HG03103 (cell line): ENCODE results near the gene TIMELESS.
"Not testable (repeated sequence)": the region's sequence is repeated elsewhere in the genome, so short reads cannot be mapped to it uniquely, and the experiment has no call there.

ENCODE experiments used
- ATAC-seq: cut with Tn5 transposase; IDR thresholded peaks from one replicate; pipeline ENCODE4 v1.9.1; 2021; ENCODE audit warnings: low read depth; ENCODE audit not compliant: unreplicated experiment

TIMELESS gene

GRCh38 chr12:56411781-56412639, 37.2 kb downstream of the TIMELESS start:
- ATAC-seq, result no peak

- no peak for ATAC-seq
Measured at GRCh38 chr12:56410768-56411167, 38.5 kb downstream of the TIMELESS start.

DNA sequence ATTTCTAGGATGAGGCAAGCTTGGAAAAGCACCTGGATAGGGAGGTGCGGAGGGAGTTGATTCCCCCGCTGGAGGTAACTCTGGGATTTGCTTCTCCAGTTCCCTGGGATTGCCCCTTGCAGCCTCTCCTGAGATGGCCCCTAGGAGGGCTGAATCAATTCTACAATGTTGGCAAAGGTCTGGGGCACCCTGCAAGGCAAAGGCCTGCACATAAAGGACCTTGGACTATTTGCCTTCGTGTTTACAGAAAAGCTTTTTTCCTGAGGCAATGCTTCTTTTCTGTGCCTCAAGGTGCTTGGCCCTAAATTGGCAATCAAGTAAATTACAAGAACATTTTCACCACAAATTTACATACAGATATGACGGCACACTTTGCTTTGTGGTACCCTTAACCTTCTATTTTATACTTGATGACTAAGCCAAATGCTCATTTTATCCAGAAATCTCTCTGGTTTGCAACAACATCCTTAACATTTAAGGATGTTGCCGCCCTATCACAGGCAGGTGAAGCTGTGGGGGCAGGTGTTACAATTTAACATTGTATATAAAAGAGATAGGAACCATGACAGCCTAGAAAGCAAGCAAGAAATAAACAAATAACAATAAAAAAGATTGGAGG, 40.3 kb downstream of the TIMELESS start:
- ATAC-seq, result no peak

DNA sequence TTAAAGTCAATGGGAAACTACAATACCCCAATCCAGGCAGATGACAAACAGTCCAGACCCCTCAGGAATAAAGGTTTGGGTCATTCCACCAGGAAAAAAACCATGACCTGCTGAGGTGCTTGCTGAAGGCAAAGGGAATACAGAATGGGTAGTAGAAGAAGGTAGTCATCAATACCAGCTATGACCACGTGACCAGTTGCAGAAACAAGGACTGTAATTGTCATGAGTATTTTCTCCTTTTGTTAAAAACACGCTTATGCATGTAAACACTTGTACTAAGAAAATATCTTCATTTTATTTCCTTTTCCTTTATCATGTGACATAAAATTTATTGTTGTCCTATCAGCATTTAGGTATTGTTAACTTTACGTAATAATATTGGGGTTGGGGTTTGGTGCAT, 45.0 kb downstream of the TIMELESS start:
- not testable (repeated sequence) for ATAC-seq

GRCh38 chr12:56401612-56402011, 47.6 kb downstream of the TIMELESS start:
- ATAC-seq, result not testable (repeated sequence)

DNA sequence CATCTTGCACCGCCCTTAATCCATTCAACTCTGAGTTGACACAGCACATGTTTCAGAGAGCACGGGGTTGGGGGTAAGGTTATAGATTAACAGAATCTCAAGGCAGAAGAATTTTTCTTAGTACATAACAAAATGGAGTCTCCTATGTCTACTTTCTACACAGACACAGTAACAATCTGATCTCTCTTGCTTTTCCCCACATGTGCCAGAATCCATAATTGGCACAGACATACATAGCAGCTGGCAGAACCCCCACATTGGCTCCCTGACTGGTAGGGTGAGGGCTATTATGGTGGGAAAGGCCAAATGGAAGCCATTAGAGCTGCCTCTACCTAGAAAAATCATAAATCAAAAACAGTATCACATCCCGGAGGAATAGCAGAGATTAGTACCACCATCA, 48.1 kb downstream of the TIMELESS start:
- not testable (repeated sequence) for ATAC-seq

DNA sequence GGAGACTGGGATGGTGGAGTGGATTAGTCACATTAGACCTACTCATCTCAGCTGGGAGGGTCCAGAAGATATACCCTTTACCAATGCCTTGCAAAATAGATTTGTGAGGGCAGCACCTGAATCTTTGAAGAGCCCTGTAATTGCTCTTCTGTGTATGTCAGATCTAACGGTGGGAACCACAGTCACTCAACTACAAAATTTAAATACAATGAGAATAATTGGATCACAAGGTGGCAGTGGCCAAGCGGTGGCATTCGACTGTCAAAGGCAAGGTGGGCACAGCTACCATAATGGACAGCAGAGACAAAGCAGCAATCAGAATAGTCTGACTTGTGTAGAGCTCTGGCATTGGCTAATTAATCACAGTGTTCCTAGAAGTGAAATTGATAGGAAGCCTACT, 49.8 kb downstream of the TIMELESS start:
- ATAC-seq, result not testable (repeated sequence)

DNA sequence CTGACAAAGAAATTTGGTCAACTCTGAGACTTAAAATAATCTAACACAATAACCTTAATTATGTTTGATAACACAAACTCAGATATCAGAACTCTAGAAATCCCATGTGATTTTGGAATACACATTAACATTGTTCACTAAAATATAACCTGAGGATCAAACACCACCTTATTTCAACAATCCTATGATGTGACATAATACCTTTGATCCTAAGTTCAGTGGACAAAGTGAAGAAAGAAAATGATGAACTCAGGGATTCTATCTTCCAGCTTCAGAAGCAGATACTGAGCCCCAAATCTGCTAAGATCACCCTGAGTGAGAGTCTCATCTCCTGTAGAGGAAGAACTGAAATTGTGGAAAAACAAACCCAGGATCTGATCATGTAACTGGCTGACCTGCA, 50.9 kb downstream of the TIMELESS start:
- no peak for ATAC-seq

DNA sequence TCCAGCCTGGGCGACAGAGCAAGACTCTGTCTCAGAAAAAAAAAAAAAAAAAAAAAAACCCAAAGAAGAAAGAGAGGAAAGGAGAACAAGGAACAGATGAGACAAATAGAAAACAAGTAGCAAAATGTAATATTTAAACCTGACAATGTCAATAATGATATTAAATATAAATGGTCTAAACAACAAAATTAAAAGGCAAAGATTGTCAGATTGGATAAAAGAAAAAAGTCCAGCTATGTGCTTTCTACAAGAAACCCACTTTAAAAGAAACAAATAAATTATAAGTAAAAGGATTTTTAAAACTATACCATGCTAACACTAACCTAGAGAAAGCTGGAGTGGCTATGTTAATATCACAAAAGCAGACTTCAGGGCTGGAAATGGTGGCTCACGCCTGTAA, 56.9 kb downstream of the TIMELESS start:
- ATAC-seq, result no peak

DNA sequence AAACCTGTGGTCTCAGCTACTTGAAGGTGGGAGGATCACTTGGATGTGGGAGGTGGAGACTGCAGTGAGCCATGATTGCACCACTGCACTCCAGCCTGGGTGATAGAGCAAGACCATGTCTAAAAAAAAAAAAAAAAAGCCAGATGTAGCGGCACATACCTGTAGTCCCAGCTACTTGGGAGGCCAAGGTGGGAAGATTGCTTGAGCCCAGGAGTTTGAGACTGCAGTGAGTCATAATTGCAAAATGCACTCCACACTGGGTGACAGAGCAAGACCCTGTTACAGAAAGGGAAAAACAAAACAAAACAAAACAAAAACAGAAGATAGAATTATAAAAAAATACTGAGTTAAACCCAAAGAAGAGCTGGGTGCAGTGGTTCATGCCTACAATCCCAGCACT, 57.5 kb downstream of the TIMELESS start:
- ATAC-seq, result no peak

DNA sequence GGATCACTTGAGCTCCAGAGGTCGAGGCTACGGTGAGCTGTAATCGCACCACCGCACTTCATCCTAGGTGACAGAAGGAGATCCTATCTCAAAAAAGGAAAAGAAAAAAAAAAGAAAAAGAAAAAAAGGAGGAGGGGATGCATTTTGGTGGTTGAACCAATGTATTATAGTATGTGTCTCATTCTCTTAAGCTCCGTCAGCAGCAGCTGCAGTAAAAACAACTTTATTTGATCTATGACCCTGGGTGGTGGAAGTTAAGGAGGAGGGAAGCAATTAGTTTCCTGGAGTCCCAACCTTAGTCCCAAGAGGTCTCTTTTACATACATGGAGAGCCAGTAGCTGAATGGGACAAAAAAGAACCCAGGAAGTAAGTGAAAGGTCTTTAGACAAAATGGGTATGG, 59.8 kb downstream of the TIMELESS start:
- no peak for ATAC-seq

DNA sequence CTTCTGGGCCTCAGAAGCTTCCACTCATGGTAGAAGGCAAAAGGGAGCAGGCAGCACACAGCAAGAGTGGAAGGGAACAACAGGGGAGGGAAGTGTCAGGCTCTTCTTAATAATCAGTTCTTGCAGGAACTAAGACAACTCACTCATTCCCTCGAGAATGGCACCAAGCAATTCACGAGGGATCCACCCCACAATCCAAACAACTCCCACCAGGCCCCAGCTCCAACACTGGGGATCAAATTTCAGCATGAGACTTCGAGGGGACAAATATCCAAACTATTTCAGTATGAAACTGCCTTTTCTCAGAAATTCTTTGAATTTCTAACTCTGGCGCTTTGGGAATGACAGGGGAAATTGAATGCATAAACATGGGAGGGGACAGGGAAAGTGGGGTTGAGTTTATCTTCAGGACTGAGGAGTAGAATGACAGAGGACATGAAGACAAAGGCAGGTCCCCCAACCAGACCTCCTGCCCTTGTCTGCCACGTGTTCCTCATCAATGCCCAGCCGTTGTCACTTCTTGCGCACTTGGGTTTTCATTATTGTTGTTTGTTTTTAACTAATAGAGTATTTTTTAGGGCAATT, 62.0 kb downstream of the TIMELESS start:
- no peak for ATAC-seq

DNA sequence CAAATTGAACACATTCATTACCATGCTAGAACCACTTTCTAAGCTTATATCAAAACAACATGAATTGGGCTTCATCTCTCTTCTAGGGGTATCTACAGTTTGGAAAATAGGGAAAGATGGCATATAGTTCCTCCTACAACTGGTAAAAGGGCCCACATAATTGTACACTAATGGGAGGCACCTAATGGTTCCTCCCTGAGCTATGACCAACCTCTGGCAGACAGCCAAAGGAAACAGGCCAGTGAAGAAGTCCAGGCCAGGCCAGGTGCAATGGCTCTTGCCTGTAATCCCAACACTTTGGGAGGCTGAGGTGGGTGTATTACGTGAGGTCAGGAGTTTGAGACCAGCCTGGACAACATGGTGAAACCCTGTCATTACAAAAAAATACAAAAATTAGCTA, 63.4 kb downstream of the TIMELESS start:
- no peak for ATAC-seq

DNA sequence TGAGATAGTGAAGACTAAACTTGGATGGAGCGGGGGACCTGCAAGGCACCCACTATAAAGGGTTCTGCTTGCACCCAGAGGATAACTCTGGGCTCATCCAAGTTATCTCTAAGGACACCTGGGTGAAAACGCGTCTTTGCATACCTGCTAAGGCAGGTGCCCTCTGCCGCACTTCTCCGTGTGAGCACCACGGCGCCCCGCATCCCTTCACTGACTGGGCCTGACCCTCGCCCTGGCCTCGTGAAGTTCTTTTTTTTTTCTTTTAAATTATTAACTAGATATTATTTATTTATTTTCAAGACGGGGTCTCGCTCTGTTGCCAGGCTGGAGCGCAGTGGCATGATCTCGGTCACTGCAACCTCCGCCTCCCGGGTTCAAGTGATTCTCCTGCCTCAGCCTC, 66.6 kb downstream of the TIMELESS start:
- no peak for ATAC-seq

- ATAC-seq, result no peak
Measured at GRCh38 chr12:56377989-56378316, 71.3 kb downstream of the TIMELESS start.

DNA sequence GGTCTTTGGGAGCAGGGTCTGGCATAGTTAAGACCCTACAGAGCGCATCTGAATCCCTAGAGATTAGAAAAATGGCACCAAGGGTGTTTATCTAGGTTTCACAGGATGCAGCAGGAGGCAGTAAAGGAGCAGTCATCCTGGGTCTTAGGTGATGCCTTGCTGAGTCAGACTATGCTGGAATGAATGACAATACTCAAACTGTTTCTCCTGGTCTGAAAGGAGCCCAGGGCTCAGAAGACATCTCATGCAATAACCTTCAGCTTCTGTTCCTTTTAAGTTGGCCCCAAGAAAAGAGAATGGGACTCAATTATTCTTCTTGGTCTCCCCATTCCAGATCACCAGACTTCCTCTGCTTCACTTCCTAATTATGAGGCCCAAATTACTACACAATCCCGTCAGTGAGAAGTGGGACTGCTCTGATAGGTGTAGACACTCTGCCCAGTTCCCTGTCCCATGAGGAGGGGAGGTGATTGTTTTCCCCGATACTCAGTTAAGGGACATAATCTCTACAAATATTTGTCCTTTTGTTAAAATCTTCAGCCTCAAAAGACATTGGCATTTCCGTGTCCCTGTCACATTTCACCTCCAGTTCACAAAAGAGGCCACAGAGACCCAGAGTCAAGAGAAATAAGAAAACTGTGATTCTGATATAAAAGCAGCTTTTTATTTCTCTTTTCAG, 71.8 kb downstream of the TIMELESS start:
- ATAC-seq, result no peak

GRCh38 chr12:56375598-56376434, 73.4 kb downstream of the TIMELESS start:
- ATAC-seq, result no peak

DNA sequence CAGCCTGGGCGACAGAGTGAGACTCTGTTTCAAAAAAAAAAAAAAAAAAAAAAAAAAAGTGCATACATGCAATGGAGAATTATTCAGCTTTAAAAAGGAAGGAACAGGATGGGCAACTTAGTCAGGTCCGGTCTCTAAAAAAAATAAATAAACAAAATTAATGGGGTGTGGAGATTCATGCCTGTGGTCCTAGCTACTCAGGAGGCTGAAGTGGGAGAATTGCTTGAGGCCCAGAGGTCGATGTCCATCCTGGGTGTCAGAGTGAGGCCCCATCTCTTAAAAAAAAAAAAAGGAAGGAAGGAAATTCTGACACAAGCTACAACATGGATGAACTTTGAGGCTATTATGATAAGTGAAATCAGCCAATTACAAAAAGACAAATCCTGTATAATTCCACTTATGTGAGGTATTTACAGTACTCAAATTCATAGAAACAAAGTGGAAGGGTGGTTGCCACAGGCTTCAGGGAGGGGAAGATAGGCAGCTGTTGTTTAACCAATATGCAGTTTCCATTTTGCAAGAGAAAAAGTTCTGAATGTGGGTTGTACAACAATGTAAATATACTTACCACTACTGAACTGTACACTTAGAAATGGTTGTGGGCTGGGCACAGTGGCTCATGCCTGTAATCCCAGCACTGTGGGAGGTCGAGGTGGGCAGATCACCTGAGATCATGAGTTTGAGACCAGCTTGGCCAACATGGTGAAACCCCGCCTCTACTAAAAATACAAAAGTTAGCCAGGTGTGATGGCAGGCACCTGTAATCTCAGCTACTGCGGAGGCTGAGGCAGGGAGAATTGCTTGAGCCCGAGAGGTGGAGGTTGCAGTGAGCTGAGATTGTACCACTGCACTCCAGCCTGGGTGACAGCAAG, 74.3 kb downstream of the TIMELESS start:
- ATAC-seq, result no peak

DNA sequence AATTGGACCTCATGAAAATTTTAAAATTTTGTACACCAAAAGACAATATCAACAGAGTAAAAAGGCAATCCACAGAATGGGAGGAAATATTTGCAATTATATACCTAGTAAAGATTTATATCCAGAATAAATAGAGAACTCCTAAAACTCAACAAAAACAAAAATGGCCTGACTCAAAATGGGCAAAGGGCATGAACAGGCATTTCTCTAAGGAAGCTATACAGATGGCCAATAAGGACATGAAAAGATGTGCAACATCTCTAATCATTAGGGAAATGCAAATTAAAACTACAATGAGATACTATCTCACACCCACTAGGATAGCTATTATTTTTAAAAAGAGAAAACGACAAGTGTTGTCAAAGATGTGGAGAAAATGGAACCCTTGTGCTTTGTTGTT, 75.7 kb downstream of the TIMELESS start:
- ATAC-seq, result no peak

- no peak for ATAC-seq
Measured at GRCh38 chr12:56366948-56367347, 82.3 kb downstream of the TIMELESS start.
